Kidney (tissue), 14 donors: ENCODE results near the gene ANKRD45. TPM values are rescaled to one million over a fixed set of nuclear protein-coding genes. Genes with fewer than 3 reads are reported as not detected.
A peak's percentile ranks its signal among the peaks of the same experiment; 100 is the strongest.
"Not testable (repeated sequence)": the region's sequence is repeated elsewhere in the genome, so short reads cannot be mapped to it uniquely, and the experiment has no call there.

Experiments
- DNase-seq, 5 donors: peaks; one replicate each; pipeline ENCODE4 v3.0.0-alpha.2; 2013 to 2020
- FAIRE-seq: peaks from 2 replicates; lab custom pipeline; 2012; peaks lifted over from hg19 to GRCh38; lab: Jason Lieb, UNC
- H3K27ac ChIP-seq, 2 donors: one replicate each; pipeline ENCODE4 v1.7.0; 2013; ENCODE audit warnings: low read depth in 2 of 2, low read length in 2 of 2, inconsistent platforms in 1 of 2
- H3K27me3 ChIP-seq: one replicate; pipeline ENCODE4 v1.7.1; 2013; ENCODE audit warnings: low read length, inconsistent platforms; ENCODE audit not compliant: control insufficient read depth, insufficient read depth
- H3K36me3 ChIP-seq, 3 donors: one replicate each; pipeline versions ENCODE4 v1.7.0 to v1.7.1; 2013; ENCODE audit warnings: low read length in 3 of 3, control low read depth in 1 of 3, inconsistent platforms in 1 of 3; ENCODE audit not compliant: insufficient read depth in 3 of 3, control insufficient read depth in 2 of 3
- H3K4me1 ChIP-seq, 3 donors: one replicate each; pipeline versions ENCODE4 v1.7.0 to v1.7.1; 2013; ENCODE audit warnings: low read length in 3 of 3, inconsistent platforms in 1 of 3, low read depth in 1 of 3; ENCODE audit not compliant: control insufficient read depth in 2 of 3, insufficient read depth in 2 of 3
- H3K4me3 ChIP-seq, 3 donors: one replicate each; pipeline versions ENCODE4 v1.7.0 to v1.8.1; 2013; ENCODE audit warnings: low read length in 3 of 3, control low read depth in 1 of 3, inconsistent platforms in 1 of 3
- H3K9ac ChIP-seq, 3 donors: one replicate each; pipeline versions ENCODE4 v1.7.0 to v1.7.1; 2013; ENCODE audit warnings: low read length in 3 of 3, control low read depth in 1 of 3, inconsistent platforms in 1 of 3
- H3K9me3 ChIP-seq, 3 donors: one replicate each; pipeline versions ENCODE4 v1.7.0 to v1.7.1; 2013; ENCODE audit warnings: low read length in 3 of 3, control low read depth in 1 of 3, inconsistent platforms in 1 of 3; ENCODE audit not compliant: control insufficient read depth in 2 of 3, insufficient read depth in 1 of 3
- CTCF ChIP-seq: IDR thresholded peaks from 3 replicates; pipeline ENCODE4 v1.5.1; 2012; ENCODE audit warnings: mild to moderate bottlenecking, moderate library complexity, borderline replicate concordance; ENCODE audit not compliant: insufficient read depth; ENCODE audit errors: extremely low read depth
- intact Hi-C: fragments of 100-400 bp; cut with DNase I; formaldehyde crosslinking; loops from one replicate; pipeline ENCODE4 v1.11.1; 2022
- polyA plus RNA-seq: library from polyadenylated mRNA; stranded (reverse); fragments of 350-450 nt; fragmentation: Illumina TruSeq; extraction: RNeasy Lipid Tissue Mini Kit (QIAGEN cat#74804); gene quantifications from one replicate; pipeline ENCODE4 v1.2.3, GENCODE V29; 2014; ENCODE audit warnings: low read depth, low replicate concordance; ENCODE audit not compliant: insufficient read depth
- total RNA-seq: library from RNA; stranded (reverse); fragmentation: NEBNext Ultra II Directional; extraction: Animal tissue kit (Norgen Biotek cat#: 25700); gene quantifications from one replicate; pipeline ENCODE4 v1.2.1, GENCODE V29; 2021
- donor health status: control.
- donor health status: control.
- donor health status: control.
- donor health status: control.
- donor health status: control.
- donor health status: DM: yes; HTN: yes; CAD: no.
- donor health status: Normal renal cell carcinoma (clear cell type).

The ANKRD45 gene
- total and polyA plus RNA-seq, 2 donors from 2014 or later = 1.2 to 7.7 TPM

- intact Hi-C loops = no loop called here
- TF ChIP-seq CTCF = no peak
- DNase-seq = no peak
- Histone ChIP-seq H3K4me3 (peak overlapping the region in 1 of 3 donors; percentile 6), H3K27me3 (no peaks in the 10 kb centered on the region), H3K4me1 (no peaks in the 10 kb centered on the region), H3K27ac (no peak overlapping the region), H3K36me3 (no peaks in the 10 kb centered on the region), H3K9ac (no peak overlapping the region), H3K9me3 (peaks cover 0 to 6% (median 0%) of the 10 kb centered on the region in 3 donors)
- FAIRE-seq = peak; percentile 23
Observed at GRCh38 chr1:173596097-173596825, 73.4 kb downstream of the ANKRD45 start.

GRCh38 chr1:173591138-173591537 lies 78.5 kb downstream of the ANKRD45 start:
- H3K9me3 ChIP-seq, H3K4me1 ChIP-seq, H3K9ac ChIP-seq, H3K36me3 ChIP-seq, intact Hi-C loops, FAIRE-seq, H3K27me3 ChIP-seq, H3K27ac ChIP-seq, DNase-seq, H3K4me3 ChIP-seq: not testable (repeated sequence)

GRCh38 chr1:173590557-173590956 lies 79.1 kb downstream of the ANKRD45 start:
- FAIRE-seq (no peak), DNase-seq (no peak)
- intact Hi-C loops = no loop called here
- Histone ChIP-seq H3K27me3 (no peaks in the 10 kb centered on the region), H3K4me1 (no peaks in the 10 kb centered on the region), H3K36me3 (no peaks in the 10 kb centered on the region), H3K9ac (no peak overlapping the region), H3K4me3 (no peak overlapping the region), H3K9me3 (no peaks in the 10 kb centered on the region), H3K27ac (no peak overlapping the region)
- TF ChIP-seq CTCF = no peak

GRCh38 chr1:173581383-173582079 lies 88.1 kb downstream of the ANKRD45 start:
- Histone ChIP-seq H3K4me1 (no peaks in the 10 kb centered on the region), H3K36me3 (no peaks in the 10 kb centered on the region), H3K9ac (no peak overlapping the region), H3K4me3 (no peak overlapping the region), H3K27ac (no peak overlapping the region), H3K27me3 (no peaks in the 10 kb centered on the region), H3K9me3 (no peaks in the 10 kb centered on the region)
- no peak for DNase-seq
- no peak for FAIRE-seq
- intact Hi-C loops = no loop called here
- TF ChIP-seq CTCF = no peak
